ENCODE results near the gene PCOLCE2.

Gene PCOLCE2

GRCh38 chr3:142863010-142863817 lies 25.7 kb downstream of the PCOLCE2 start:
- TF ChIP-seq ARNT (IDR thresholded peaks at IDR 0.05) (no peak), L3MBTL2 (conservative IDR thresholded peaks at IDR 0.05) (no peak), LEF1 (IDR thresholded peaks at IDR 0.05; ENCODE audit: borderline replicate concordance) (no peak), FOXM1 (IDR thresholded peaks at IDR 0.05; ENCODE audit: borderline replicate concordance) (no peak), ZNF384 (IDR thresholded peaks at IDR 0.05) (no peak), NFRKB (IDR thresholded peaks at IDR 0.05) (no peak), SUZ12 (IDR thresholded peaks at IDR 0.05) (no peak), SP1 (IDR thresholded peaks at IDR 0.05) (no peak), BHLHE40 (IDR thresholded peaks at IDR 0.05; ENCODE audit: borderline replicate concordance) (no peak), FOXA1 (IDR thresholded peaks at IDR 0.05) (no peak), CTBP1 (IDR thresholded peaks at IDR 0.05; ENCODE audit: borderline replicate concordance) (no peak), ELF4 (IDR thresholded peaks at IDR 0.05) (no peak), HDGF (IDR thresholded peaks at IDR 0.05; ENCODE audit: borderline replicate concordance) (no peak), TARDBP (IDR thresholded peaks at IDR 0.05) (no peak), FOXK2 (IDR thresholded peaks at IDR 0.05) (no peak)
- TF ChIP-seq, protein P1, sequence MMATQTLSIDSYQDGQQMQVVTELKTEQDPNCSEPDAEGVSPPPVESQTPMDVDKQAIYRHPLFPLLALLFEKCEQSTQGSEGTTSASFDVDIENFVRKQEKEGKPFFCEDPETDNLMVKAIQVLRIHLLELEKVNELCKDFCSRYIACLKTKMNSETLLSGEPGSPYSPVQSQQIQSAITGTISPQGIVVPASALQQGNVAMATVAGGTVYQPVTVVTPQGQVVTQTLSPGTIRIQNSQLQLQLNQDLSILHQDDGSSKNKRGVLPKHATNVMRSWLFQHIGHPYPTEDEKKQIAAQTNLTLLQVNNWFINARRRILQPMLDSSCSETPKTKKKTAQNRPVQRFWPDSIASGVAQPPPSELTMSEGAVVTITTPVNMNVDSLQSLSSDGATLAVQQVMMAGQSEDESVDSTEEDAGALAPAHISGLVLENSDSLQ (IDR thresholded peaks at IDR 0.05): no peak
- no peak for DNase-seq (ENCODE audit: extremely low spot score)
- ChIA-PET CTCF (interaction anchor here (0.7 to 0.9 kb wide), 2 partner anchors 13 to 38 kb away, joined by 3 to 6 read pairs; no protein-coding TSS in a partner anchor), POLR2A (interaction anchor here (0.7 to 1.5 kb wide), 2 partner anchors 23 to 139 kb away, joined by 3 read pairs; partner anchors contain the start of gene TRPC1)

- CTCF ChIA-PET: no interaction called here
- TF ChIP-seq ARNT (IDR thresholded peaks at IDR 0.05) (no peak), ELF4 (IDR thresholded peaks at IDR 0.05) (no peak), NFRKB (IDR thresholded peaks at IDR 0.05) (no peak), SP1 (IDR thresholded peaks at IDR 0.05) (no peak), SUZ12 (IDR thresholded peaks at IDR 0.05) (no peak), FOXM1 (IDR thresholded peaks at IDR 0.05; ENCODE audit: borderline replicate concordance) (no peak), HDGF (IDR thresholded peaks at IDR 0.05; ENCODE audit: borderline replicate concordance) (no peak)
- TF ChIP-seq, protein P1 (IDR thresholded peaks at IDR 0.05): no peak
- POLR2A ChIA-PET: no interaction called here
- DNase-seq (ENCODE audit: extremely low spot score): no peak
Observed at GRCh38 chr3:142861926-142862325, 27.0 kb downstream of the PCOLCE2 start.

- no peak for DNase-seq (ENCODE audit: extremely low spot score)
- ChIA-PET POLR2A (no interaction called here), CTCF (no interaction called here)
- TF ChIP-seq FOXM1 (IDR thresholded peaks at IDR 0.05; ENCODE audit: borderline replicate concordance) (no peak), HDGF (IDR thresholded peaks at IDR 0.05; ENCODE audit: borderline replicate concordance) (no peak), L3MBTL2 (conservative IDR thresholded peaks at IDR 0.05) (no peak), SUZ12 (IDR thresholded peaks at IDR 0.05) (no peak), LEF1 (IDR thresholded peaks at IDR 0.05; ENCODE audit: borderline replicate concordance) (no peak), TARDBP (IDR thresholded peaks at IDR 0.05) (no peak), ARNT (IDR thresholded peaks at IDR 0.05) (no peak), FOXA1 (IDR thresholded peaks at IDR 0.05) (no peak), ZNF384 (IDR thresholded peaks at IDR 0.05) (no peak), FOXK2 (IDR thresholded peaks at IDR 0.05) (no peak), SP1 (IDR thresholded peaks at IDR 0.05) (no peak), ELF4 (IDR thresholded peaks at IDR 0.05) (no peak), NFRKB (IDR thresholded peaks at IDR 0.05) (no peak), CTBP1 (IDR thresholded peaks at IDR 0.05; ENCODE audit: borderline replicate concordance) (no peak), BHLHE40 (IDR thresholded peaks at IDR 0.05; ENCODE audit: borderline replicate concordance) (no peak)
- TF ChIP-seq, protein P1 (IDR thresholded peaks at IDR 0.05): no peak
Observed at GRCh38 chr3:142858043-142858442, 30.8 kb downstream of the PCOLCE2 start.

DNA sequence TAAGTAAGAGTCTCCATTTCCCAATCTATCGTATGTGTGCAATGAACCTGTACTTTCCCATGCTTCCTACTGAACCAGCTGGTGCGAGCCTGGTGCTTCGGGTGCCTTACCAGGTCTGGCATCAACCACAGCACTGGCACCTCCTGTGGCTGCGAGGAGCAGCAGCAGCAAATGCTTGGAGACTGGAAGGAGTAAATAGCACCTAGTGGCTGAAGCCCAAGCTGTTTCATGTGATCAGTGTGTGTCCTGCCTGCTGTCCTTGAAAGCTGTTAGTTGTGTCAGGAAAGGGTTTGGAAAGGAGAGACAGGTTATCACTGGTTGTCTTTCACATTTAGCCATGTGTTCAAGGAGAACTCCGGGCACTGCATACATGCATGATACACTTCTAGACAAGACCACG lies 31.8 kb downstream of the PCOLCE2 start:
- peak; percentile 63 for DNase-seq (ENCODE audit: extremely low spot score)
- CTCF ChIA-PET: interaction anchor here (0.6 to 1.6 kb wide), 3 partner anchors 28 to 1859 kb away, joined by 3 to 4 read pairs (median 3); no protein-coding TSS in a partner anchor
- POLR2A ChIA-PET: interaction anchor here (1.2 kb wide), 1 partner anchor 31 kb away, joined by 3 read pairs; no protein-coding TSS in a partner anchor
- TF ChIP-seq NFRKB (IDR thresholded peaks at IDR 0.05) (no peak), ARNT (IDR thresholded peaks at IDR 0.05) (no peak), SP1 (IDR thresholded peaks at IDR 0.05) (no peak), BHLHE40 (IDR thresholded peaks at IDR 0.05; ENCODE audit: borderline replicate concordance) (no peak), FOXM1 (IDR thresholded peaks at IDR 0.05; ENCODE audit: borderline replicate concordance) (no peak)

DNA sequence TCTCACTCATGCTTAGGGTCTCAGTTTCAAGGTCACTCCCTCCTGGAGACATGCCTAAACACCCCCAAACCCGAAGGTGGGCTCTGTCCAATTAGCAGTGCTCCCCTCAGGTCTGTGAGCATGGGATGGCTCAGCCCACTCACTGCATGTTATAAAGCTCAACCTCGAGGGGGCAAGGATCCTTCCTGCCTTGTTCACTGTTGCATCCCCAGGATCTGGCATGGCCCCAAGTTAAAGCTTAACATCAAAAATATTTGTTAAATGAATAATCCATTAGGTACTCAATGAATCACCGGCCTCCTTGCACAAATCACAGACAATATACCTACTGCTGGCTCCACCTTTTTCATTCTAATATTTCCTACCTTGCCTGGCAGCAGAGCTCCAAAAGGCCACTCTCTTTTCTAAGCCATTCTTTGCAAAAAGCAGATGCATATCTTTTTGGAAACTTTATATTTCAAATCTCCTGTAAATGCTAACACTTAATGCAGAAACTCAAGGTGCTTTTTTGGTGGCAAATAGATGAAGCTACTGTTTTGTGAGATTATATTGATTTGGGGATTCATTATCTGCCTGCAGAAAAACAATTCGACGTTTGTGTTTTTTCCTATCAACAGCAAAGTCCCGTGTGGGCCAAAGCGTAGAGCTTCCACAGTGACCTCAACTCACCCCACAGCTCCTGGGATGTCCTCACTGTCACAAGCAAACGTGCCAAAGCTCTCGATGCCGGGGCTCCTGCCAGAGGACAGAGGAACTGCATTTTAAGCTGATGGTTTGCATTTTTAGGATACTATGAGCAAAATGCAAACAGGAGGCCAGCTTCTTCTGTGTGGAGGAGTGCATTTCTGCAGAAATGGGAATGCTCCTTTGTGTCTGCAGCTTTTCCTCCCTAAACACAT lies 35.4 kb downstream of the PCOLCE2 start:
- CTCF ChIA-PET: interaction anchor here (0.6 to 0.7 kb wide), 2 partner anchors 13 to 136 kb away, joined by 4 to 7 read pairs; no protein-coding TSS in a partner anchor
- POLR2A ChIA-PET: interaction anchor here (1.3 kb wide), 1 partner anchor 35 kb away, joined by 4 read pairs; no protein-coding TSS in a partner anchor

More for the DNA sequence above, 35.4 kb downstream of the PCOLCE2 start:
- no peak for DNase-seq (ENCODE audit: extremely low spot score)
- TF ChIP-seq CTBP1 (IDR thresholded peaks at IDR 0.05; ENCODE audit: borderline replicate concordance): no peak
- no peak for TF ChIP-seq ARNT (IDR thresholded peaks at IDR 0.05)
- TF ChIP-seq BHLHE40 (IDR thresholded peaks at IDR 0.05; ENCODE audit: borderline replicate concordance): no peak
- TF ChIP-seq HDGF (IDR thresholded peaks at IDR 0.05; ENCODE audit: borderline replicate concordance): no peak
- TF ChIP-seq ELF4 (IDR thresholded peaks at IDR 0.05): no peak

All from HEK293T (cell line).